Naive thymus-derived CD4-positive, alpha-beta T cell (primary cell): ENCODE measurements around the gene MGLL. TPM values are rescaled to one million over a fixed set of nuclear protein-coding genes. Genes with fewer than 3 reads are reported as not detected.

Experiments used
- ATAC-seq: fragments of 150-1000 bp; cut with Tn5 transposase; 2 replicates; pipeline ENCODE4 v1.10.0; 2021; ENCODE audit warnings: mild to moderate bottlenecking, moderate library complexity
- CTCF ChIA-PET: fragments of 350-600 bp; sonication (Branson Sonifier 250); formaldehyde crosslinking; loops from one replicate; lab custom pipeline; 2021; ENCODE audit warnings: antibody characterized with exemption; lab: Charles Lee
- POLR2A ChIA-PET: fragments of 350-600 bp; sonication (Branson Sonifier 250); formaldehyde crosslinking; loops from one replicate; lab custom pipeline; 2021; ENCODE audit warnings: antibody characterized with exemption, inconsistent platforms; lab: Charles Lee
- DNase-seq, 9 donors: peaks; one replicate each; pipeline versions ENCODE4 v3.0.0 to v3.0.0-alpha.2; 2020 to 2022; ENCODE audit warnings: mixed read lengths in 1 of 9
- H3K27ac ChIP-seq: one replicate; pipeline ENCODE4 v1.7.0; 2013; ENCODE audit warnings: mild to moderate bottlenecking, low read depth, low read length, moderate library complexity
- H3K27me3 ChIP-seq, 2 donors: one replicate each; pipeline ENCODE4 v1.7.0; 2013; ENCODE audit warnings: low read length in 2 of 2, mild to moderate bottlenecking in 2 of 2, moderate library complexity in 2 of 2; ENCODE audit not compliant: control insufficient read depth in 2 of 2, insufficient read depth in 2 of 2
- H3K36me3 ChIP-seq, 3 experiments: 1 replicate in 2 of 3; 2 replicates in 1 of 3; pipeline ENCODE4 v1.7.0; 2013; ENCODE audit warnings: low read length in 3 of 3, mild to moderate bottlenecking in 3 of 3, moderate library complexity in 1 of 3; ENCODE audit not compliant: insufficient read depth in 3 of 3, control insufficient read depth in 2 of 3
- H3K4me1 ChIP-seq, 2 donors: one replicate each; pipeline ENCODE4 v1.7.0; 2013; ENCODE audit warnings: low read length in 2 of 2, mild to moderate bottlenecking in 2 of 2, moderate library complexity in 1 of 2; ENCODE audit not compliant: control insufficient read depth in 2 of 2, insufficient read depth in 2 of 2
- H3K4me3 ChIP-seq: 2 replicates; pipeline ENCODE4 v1.7.0; 2013; ENCODE audit warnings: mild to moderate bottlenecking, low read length
- H3K9me3 ChIP-seq, 3 experiments: 1 replicate in 2 of 3; 2 replicates in 1 of 3; pipeline ENCODE4 v1.7.0; 2013; ENCODE audit warnings: low read length in 3 of 3; ENCODE audit not compliant: control insufficient read depth in 2 of 3
- H3K27ac Mint-ChIP-seq, 9 donors: one replicate each; pipeline ENCODE4 v1.8.0; 2020 to 2022; ENCODE audit warnings: mixed read lengths in 9 of 9, mild to moderate bottlenecking in 8 of 9, moderate library complexity in 5 of 9, inconsistent platforms in 2 of 9
- H3K27me3 Mint-ChIP-seq, 5 donors: one replicate each; pipeline ENCODE4 v1.8.0; 2021 to 2022; ENCODE audit warnings: mixed read lengths in 5 of 5, mild to moderate bottlenecking in 1 of 5
- H3K36me3 Mint-ChIP-seq, 5 donors: one replicate each; pipeline ENCODE4 v1.8.0; 2020 to 2022; ENCODE audit warnings: mixed read lengths in 5 of 5, mild to moderate bottlenecking in 3 of 5, inconsistent platforms in 1 of 5
- H3K4me1 Mint-ChIP-seq, 7 donors: one replicate each; pipeline ENCODE4 v1.8.0; 2020 to 2022; ENCODE audit warnings: mixed read lengths in 7 of 7, mild to moderate bottlenecking in 3 of 7, inconsistent platforms in 1 of 7
- H3K4me3 Mint-ChIP-seq, 10 donors: one replicate each; pipeline ENCODE4 v1.8.0; 2020 to 2022; ENCODE audit warnings: mild to moderate bottlenecking in 10 of 10, mixed read lengths in 10 of 10, moderate library complexity in 6 of 10, inconsistent platforms in 2 of 10
- H3K9me3 Mint-ChIP-seq, 11 donors: one replicate each; pipeline ENCODE4 v1.8.0; 2020 to 2022; ENCODE audit warnings: mixed read lengths in 11 of 11, mild to moderate bottlenecking in 4 of 11, inconsistent platforms in 1 of 11, moderate library complexity in 1 of 11
- intact Hi-C, 2 donors: fragments of 100-400 bp; cut with micrococcal nuclease; formaldehyde crosslinking; loops; one replicate each; pipeline ENCODE4 v1.15.1; 2023
- polyA plus RNA-seq, 2 donors: library from polyadenylated mRNA; unstranded; fragments of 300-500 nt; fragmentation: Illumina TruSeq; gene quantifications; one replicate each; pipeline ENCODE4 v1.2.3, GENCODE V29; 2021
- total RNA-seq, 6 experiments: library from RNA in 5 of 6; stranded (reverse) in 5 of 6; gene quantifications; 1 replicate in 5 of 6; 2 replicates in 1 of 6; pipeline ENCODE4 v1.2.3 and lab custom pipeline; 2021 to 2026

Gene MGLL
- total and polyA plus RNA-seq, 7 experiments from 2014 or later, result 1.0 to 6.0 (median 2.1) TPM; not detected in 2

- Mint-ChIP-seq H3K27ac (no peak overlapping the region), H3K27me3 (peaks cover 0 to 26% (median 10%) of the 10 kb centered on the region in 5 donors), H3K4me1 (peaks cover 0 to 5% (median 0%) of the 10 kb centered on the region in 7 donors), H3K4me3 (no peak overlapping the region), H3K9me3 (no peaks in the 10 kb centered on the region), H3K36me3 (no peaks in the 10 kb centered on the region)
- Histone ChIP-seq H3K4me1 (no peaks in the 10 kb centered on the region), H3K4me3 (no peak overlapping the region), H3K36me3 (no peaks in the 10 kb centered on the region), H3K9me3 (no peaks in the 10 kb centered on the region), H3K27ac (no peak overlapping the region), H3K27me3 (no peaks in the 10 kb centered on the region)
- ATAC-seq (no peak), DNase-seq (no peak)
- intact Hi-C loops, result no loop called here
- ChIA-PET CTCF (no interaction called here), POLR2A (no interaction called here)
Measured at GRCh38 chr3:127747751-127748521, 74.4 kb downstream of the MGLL start.

- DNase-seq (no peak), ATAC-seq (no peak)
- H3K4me1 ChIP-seq, result no peaks in the 10 kb centered on the region
- H3K4me3 Mint-ChIP-seq, result no peak overlapping the region
- peaks cover 0 to 5% (median 0%) of the 10 kb centered on the region in 7 donors for H3K4me1 Mint-ChIP-seq
- H3K27ac Mint-ChIP-seq, result no peak overlapping the region
- peaks cover 0 to 19% (median 10%) of the 10 kb centered on the region in 5 donors for H3K27me3 Mint-ChIP-seq
- intact Hi-C loops, result no loop called here
- H3K36me3 ChIP-seq, result no peaks in the 10 kb centered on the region
- no peak overlapping the region for H3K27ac ChIP-seq
- H3K9me3 ChIP-seq, result no peaks in the 10 kb centered on the region
- H3K36me3 Mint-ChIP-seq, result no peaks in the 10 kb centered on the region
- CTCF ChIA-PET, result no interaction called here
- H3K9me3 Mint-ChIP-seq, result no peaks in the 10 kb centered on the region
- no peaks in the 10 kb centered on the region for H3K27me3 ChIP-seq
- POLR2A ChIA-PET, result no interaction called here
- no peak overlapping the region for H3K4me3 ChIP-seq
Measured at GRCh38 chr3:127747066-127747465, 75.2 kb downstream of the MGLL start.

- Histone ChIP-seq H3K27ac (no peak overlapping the region), H3K4me1 (no peaks in the 10 kb centered on the region), H3K9me3 (no peaks in the 10 kb centered on the region), H3K4me3 (no peak overlapping the region), H3K27me3 (no peaks in the 10 kb centered on the region), H3K36me3 (no peaks in the 10 kb centered on the region)
- no peaks in the 10 kb centered on the region for H3K36me3 Mint-ChIP-seq
- H3K4me1 Mint-ChIP-seq, result peaks cover 0 to 5% (median 0%) of the 10 kb centered on the region in 7 donors
- H3K4me3 Mint-ChIP-seq, result no peak overlapping the region
- intact Hi-C loops, result no loop called here
- no peak for ATAC-seq
- CTCF ChIA-PET, result no interaction called here
- POLR2A ChIA-PET, result no interaction called here
- no peak for DNase-seq
- no peaks in the 10 kb centered on the region for H3K9me3 Mint-ChIP-seq
- peaks cover 0 to 17% (median 10%) of the 10 kb centered on the region in 5 donors for H3K27me3 Mint-ChIP-seq
- H3K27ac Mint-ChIP-seq, result no peak overlapping the region
Measured at GRCh38 chr3:127746400-127747057, 75.8 kb downstream of the MGLL start.

- Histone ChIP-seq H3K4me3 (no peak overlapping the region), H3K36me3 (no peaks in the 10 kb centered on the region), H3K9me3 (no peaks in the 10 kb centered on the region), H3K4me1 (no peaks in the 10 kb centered on the region), H3K27me3 (no peaks in the 10 kb centered on the region), H3K27ac (no peak overlapping the region)
- no peaks in the 10 kb centered on the region for H3K9me3 Mint-ChIP-seq
- ATAC-seq, result no peak
- H3K27ac Mint-ChIP-seq, result no peak overlapping the region
- no peak for DNase-seq
- CTCF ChIA-PET, result no interaction called here
- POLR2A ChIA-PET, result no interaction called here
- H3K36me3 Mint-ChIP-seq, result no peaks in the 10 kb centered on the region
- peaks cover 0 to 5% (median 0%) of the 10 kb centered on the region in 7 donors for H3K4me1 Mint-ChIP-seq
- peaks cover 0 to 15% (median 8%) of the 10 kb centered on the region in 5 donors for H3K27me3 Mint-ChIP-seq
- H3K4me3 Mint-ChIP-seq, result no peak overlapping the region
- intact Hi-C loops, result no loop called here
Measured at GRCh38 chr3:127745656-127746399, 76.5 kb downstream of the MGLL start.

GRCh38 chr3:127744875-127745274 lies 77.4 kb downstream of the MGLL start:
- H3K9me3 ChIP-seq, result no peaks in the 10 kb centered on the region
- DNase-seq, result no peak

GRCh38 chr3:127744253-127744815 lies 78.0 kb downstream of the MGLL start:
- no peaks in the 10 kb centered on the region for H3K4me1 ChIP-seq
- ChIA-PET POLR2A (no interaction called here), CTCF (no interaction called here)
- no peaks in the 10 kb centered on the region for H3K4me1 Mint-ChIP-seq
- DNase-seq (no peak), ATAC-seq (no peak)
- no peak overlapping the region for H3K27ac ChIP-seq
- H3K36me3 Mint-ChIP-seq, result no peaks in the 10 kb centered on the region
- H3K9me3 ChIP-seq, result no peaks in the 10 kb centered on the region
- peaks cover 0 to 17% (median 8%) of the 10 kb centered on the region in 5 donors for H3K27me3 Mint-ChIP-seq
- H3K4me3 ChIP-seq, result no peak overlapping the region
- H3K4me3 Mint-ChIP-seq, result no peak overlapping the region
- no peaks in the 10 kb centered on the region for H3K27me3 ChIP-seq
- no peaks in the 10 kb centered on the region for H3K36me3 ChIP-seq
- H3K9me3 Mint-ChIP-seq, result no peaks in the 10 kb centered on the region
- H3K27ac Mint-ChIP-seq, result no peak overlapping the region
- intact Hi-C loops, result no loop called here

More at GRCh38 chr3:127744875-127745274, 77.4 kb downstream of the MGLL start:
- H3K4me1 ChIP-seq, result no peaks in the 10 kb centered on the region
- ChIA-PET CTCF (no interaction called here), POLR2A (no interaction called here)
- no peaks in the 10 kb centered on the region for H3K9me3 Mint-ChIP-seq
- H3K4me3 ChIP-seq, result no peak overlapping the region
- no peaks in the 10 kb centered on the region for H3K36me3 Mint-ChIP-seq
- H3K4me3 Mint-ChIP-seq, result no peak overlapping the region
- H3K4me1 Mint-ChIP-seq, result peaks cover 0 to 4% (median 0%) of the 10 kb centered on the region in 7 donors
- no peaks in the 10 kb centered on the region for H3K36me3 ChIP-seq
- H3K27me3 Mint-ChIP-seq, result peaks cover 0 to 17% (median 8%) of the 10 kb centered on the region in 5 donors
- intact Hi-C loops, result no loop called here
- no peak overlapping the region for H3K27ac Mint-ChIP-seq
- H3K27me3 ChIP-seq, result no peaks in the 10 kb centered on the region
- H3K27ac ChIP-seq, result no peak overlapping the region
- ATAC-seq, result no peak
